Measurements from ENCODE around the gene PARL. TPM values are rescaled to one million over a fixed set of nuclear protein-coding genes. Genes with fewer than 3 reads are reported as not detected.

PARL gene
- total RNA-seq, 1 experiment from 2014 or later, result 91.3 TPM

DNA sequence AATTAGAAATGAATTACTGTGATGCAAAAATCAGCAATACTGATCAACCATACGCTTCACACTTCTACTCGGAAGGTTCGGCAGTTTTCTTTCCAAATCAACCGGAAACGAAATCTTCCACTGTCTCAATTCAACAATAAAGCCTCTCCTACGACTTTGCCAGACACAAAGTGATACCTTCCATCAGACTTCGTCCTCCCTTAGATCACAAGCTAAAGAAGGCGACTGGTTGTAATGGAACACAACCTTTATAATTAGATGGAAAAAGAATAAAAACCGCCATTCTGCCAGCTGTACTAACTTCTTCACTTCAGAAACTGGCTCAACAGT, 618 bp downstream of the PARL start:
- TF ChIP-seq, protein P1, sequence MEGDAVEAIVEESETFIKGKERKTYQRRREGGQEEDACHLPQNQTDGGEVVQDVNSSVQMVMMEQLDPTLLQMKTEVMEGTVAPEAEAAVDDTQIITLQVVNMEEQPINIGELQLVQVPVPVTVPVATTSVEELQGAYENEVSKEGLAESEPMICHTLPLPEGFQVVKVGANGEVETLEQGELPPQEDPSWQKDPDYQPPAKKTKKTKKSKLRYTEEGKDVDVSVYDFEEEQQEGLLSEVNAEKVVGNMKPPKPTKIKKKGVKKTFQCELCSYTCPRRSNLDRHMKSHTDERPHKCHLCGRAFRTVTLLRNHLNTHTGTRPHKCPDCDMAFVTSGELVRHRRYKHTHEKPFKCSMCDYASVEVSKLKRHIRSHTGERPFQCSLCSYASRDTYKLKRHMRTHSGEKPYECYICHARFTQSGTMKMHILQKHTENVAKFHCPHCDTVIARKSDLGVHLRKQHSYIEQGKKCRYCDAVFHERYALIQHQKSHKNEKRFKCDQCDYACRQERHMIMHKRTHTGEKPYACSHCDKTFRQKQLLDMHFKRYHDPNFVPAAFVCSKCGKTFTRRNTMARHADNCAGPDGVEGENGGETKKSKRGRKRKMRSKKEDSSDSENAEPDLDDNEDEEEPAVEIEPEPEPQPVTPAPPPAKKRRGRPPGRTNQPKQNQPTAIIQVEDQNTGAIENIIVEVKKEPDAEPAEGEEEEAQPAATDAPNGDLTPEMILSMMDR (IDR thresholded peaks at IDR 0.05; ENCODE audit: insufficient read depth in 1 of 2, low read depth in 1 of 2, low read length in 1 of 2, severe bottlenecking in 1 of 2, unreplicated experiment in 1 of 2), result no peak
- no TSS peak for BruUV-seq (replicated peaks)
- ChIA-PET POLR2A (interaction anchor here (0.6 kb wide), 1 partner anchor 75 kb away, joined by 9 read pairs; no protein-coding TSS in a partner anchor), CTCF (interaction anchor here (0.6 to 1.6 kb wide), 9 partner anchors 9 to 134 kb away, joined by 3 to 12 read pairs (median 5); partner anchors contain the start of genes ABCC5 and MAP6D1)
- Mint-ChIP-seq H3K4me3 (ENCODE audit: unreplicated experiment) (peak overlapping the region; percentile 95), H3K27ac (ENCODE audit: unreplicated experiment) (peak overlapping the region; percentile 92), H3K27me3 (ENCODE audit: insufficient read depth, unreplicated experiment) (no peaks in the 10 kb centered on the region), H3K36me3 (ENCODE audit: insufficient read depth, unreplicated experiment) (peaks cover 8% of the 10 kb centered on the region), H3K4me1 (ENCODE audit: low read depth, unreplicated experiment) (peaks cover 10% of the 10 kb centered on the region), H3K9me3 (ENCODE audit: unreplicated experiment) (no peaks in the 10 kb centered on the region)
- H3K4me3 ChIP-seq (ENCODE audit: low read depth, low read length), result peak overlapping the region; percentile 62
- intact Hi-C loops (cut with micrococcal nuclease; ENCODE audit: unreplicated experiment), result loop anchor here (1.0 kb wide), 1 partner anchor 59 kb away; the partner anchor contains the start of gene MAP6D1
- DNase-seq, result no peak
- H3K9me3 ChIP-seq, result no peaks in the 10 kb centered on the region
- H3K4me1 ChIP-seq, result no peaks in the 10 kb centered on the region; the same call in 1 of the 2 replicates
- no peaks in the 10 kb centered on the region for H3K27me3 ChIP-seq (replicated peaks; ENCODE audit: control insufficient read depth, insufficient read depth, low read length)
- H3K36me3 ChIP-seq (ENCODE audit: control insufficient read depth, insufficient read depth, low read length), result no peaks in the 10 kb centered on the region

DNA sequence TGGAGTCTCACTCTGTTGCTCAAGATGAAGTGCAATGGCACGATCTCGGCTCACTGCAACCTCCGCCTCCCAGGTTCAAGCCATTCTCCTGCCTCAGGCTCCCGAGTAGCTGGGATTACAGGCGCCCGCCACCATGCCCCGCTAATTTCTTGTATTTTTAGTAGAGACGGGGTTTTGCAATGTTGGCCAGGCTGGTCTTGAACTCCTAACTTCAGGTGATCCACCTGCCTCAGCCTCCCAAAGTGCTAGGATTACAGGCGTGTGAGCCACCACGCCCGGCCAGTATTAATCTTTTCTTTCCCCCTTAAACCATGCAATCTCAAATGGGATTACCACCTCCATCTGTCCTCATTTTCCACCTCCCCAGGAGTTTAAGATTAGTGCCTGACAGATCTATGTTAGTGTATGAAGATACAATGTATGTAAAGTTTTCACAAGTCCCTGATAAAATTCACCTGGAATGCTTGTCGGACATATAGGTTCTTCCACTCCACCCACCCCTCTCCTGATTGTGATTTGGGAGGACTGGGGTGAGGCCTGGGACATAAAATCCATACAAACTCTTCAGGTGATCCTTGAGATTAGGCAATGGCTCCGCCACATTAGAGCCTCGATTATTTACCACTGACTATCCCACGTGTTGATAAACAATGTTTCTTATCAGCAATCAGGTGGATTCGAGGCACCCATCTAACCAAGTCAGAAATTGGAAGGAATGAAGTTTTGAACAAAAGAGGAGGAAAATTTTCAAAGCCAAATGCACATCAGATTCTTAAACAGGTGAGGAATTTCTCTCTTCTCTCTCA, 1.2 kb downstream of the PARL start:
- intact Hi-C loops (cut with micrococcal nuclease; ENCODE audit: unreplicated experiment), result loop anchor here (1.0 kb wide), 1 partner anchor 58 kb away; the partner anchor contains the start of gene MAP6D1
- Mint-ChIP-seq H3K27me3 (ENCODE audit: insufficient read depth, unreplicated experiment) (no peaks in the 10 kb centered on the region), H3K4me3 (ENCODE audit: unreplicated experiment) (peak overlapping the region; percentile 95), H3K27ac (ENCODE audit: unreplicated experiment) (peak overlapping the region; percentile 92), H3K4me1 (ENCODE audit: low read depth, unreplicated experiment) (peaks cover 10% of the 10 kb centered on the region), H3K36me3 (ENCODE audit: insufficient read depth, unreplicated experiment) (peaks cover 8% of the 10 kb centered on the region), H3K9me3 (ENCODE audit: unreplicated experiment) (no peaks in the 10 kb centered on the region)
- no peaks in the 10 kb centered on the region; the same call in 1 of the 2 replicates for H3K4me1 ChIP-seq
- DNase-seq, result no peak
- TF ChIP-seq, protein P1 (IDR thresholded peaks at IDR 0.05; ENCODE audit: insufficient read depth in 1 of 2, low read depth in 1 of 2, low read length in 1 of 2, severe bottlenecking in 1 of 2, unreplicated experiment in 1 of 2), result no peak
- TSS peak; percentile 58 for BruUV-seq (replicated peaks)
- ChIA-PET CTCF (interaction anchor here (0.8 to 1.6 kb wide), 4 partner anchors 12 to 58 kb away, joined by 5 to 12 read pairs (median 6); partner anchors contain the start of gene MAP6D1), POLR2A (interaction anchor here (0.6 kb wide), 1 partner anchor 74 kb away, joined by 9 read pairs; no protein-coding TSS in a partner anchor)
- no peaks in the 10 kb centered on the region for H3K36me3 ChIP-seq (ENCODE audit: control insufficient read depth, insufficient read depth, low read length)
- no peaks in the 10 kb centered on the region for H3K27me3 ChIP-seq (replicated peaks; ENCODE audit: control insufficient read depth, insufficient read depth, low read length)
- H3K9me3 ChIP-seq, result no peaks in the 10 kb centered on the region
- H3K4me3 ChIP-seq (ENCODE audit: low read depth, low read length), result peak overlapping the region; percentile 62

DNA sequence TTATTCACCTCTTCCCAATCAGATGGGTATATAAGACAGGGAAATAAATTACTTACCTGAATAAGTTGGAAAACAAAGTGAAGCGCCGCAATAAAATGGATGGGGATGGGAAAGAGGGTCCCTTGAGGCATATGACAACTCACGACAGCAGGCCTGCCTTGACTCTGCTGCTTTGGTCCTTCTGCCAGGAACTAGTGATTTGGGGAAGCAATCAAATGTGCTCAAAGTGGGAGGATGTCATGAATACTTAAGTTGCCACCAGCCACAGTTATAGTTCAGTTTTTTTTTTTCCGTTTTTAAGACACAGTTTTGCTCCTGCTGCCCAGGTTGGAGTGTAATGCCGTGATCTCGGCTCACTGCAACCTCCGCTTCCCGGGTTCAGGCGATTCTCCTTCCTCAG, 4.6 kb downstream of the PARL start:
- Histone ChIP-seq H3K36me3 (ENCODE audit: control insufficient read depth, insufficient read depth, low read length) (no peaks in the 10 kb centered on the region; the same call in 1 of the 2 replicates), H3K27me3 (replicated peaks; ENCODE audit: control insufficient read depth, insufficient read depth, low read length) (no peaks in the 10 kb centered on the region), H3K4me1 (peaks cover 4% of the 10 kb centered on the region; the same call in 1 of the 2 replicates), H3K9me3 (no peaks in the 10 kb centered on the region), H3K4me3 (ENCODE audit: low read depth, low read length) (no peak overlapping the region)
- Mint-ChIP-seq H3K27me3 (ENCODE audit: insufficient read depth, unreplicated experiment) (no peaks in the 10 kb centered on the region), H3K9me3 (ENCODE audit: unreplicated experiment) (no peaks in the 10 kb centered on the region), H3K36me3 (ENCODE audit: insufficient read depth, unreplicated experiment) (peaks cover 15% of the 10 kb centered on the region), H3K27ac (ENCODE audit: unreplicated experiment) (no peak overlapping the region), H3K4me3 (ENCODE audit: unreplicated experiment) (no peak overlapping the region), H3K4me1 (ENCODE audit: low read depth, unreplicated experiment) (peaks cover 10% of the 10 kb centered on the region)
- CTCF ChIA-PET, result no interaction called here
- BruUV-seq (replicated peaks), result no TSS peak
- POLR2A ChIA-PET, result no interaction called here
- TF ChIP-seq, protein P1 (IDR thresholded peaks at IDR 0.05; ENCODE audit: insufficient read depth in 1 of 2, low read depth in 1 of 2, low read length in 1 of 2, severe bottlenecking in 1 of 2, unreplicated experiment in 1 of 2), result no peak
- DNase-seq, result no peak
- intact Hi-C loops (cut with micrococcal nuclease; ENCODE audit: unreplicated experiment), result no loop called here
